Measurements from ENCODE around the gene SLC29A4.
"Not testable (repeated sequence)": the region's sequence is repeated elsewhere in the genome, so short reads cannot be mapped to it uniquely, and the experiment has no call there.

SLC29A4 gene

DNA sequence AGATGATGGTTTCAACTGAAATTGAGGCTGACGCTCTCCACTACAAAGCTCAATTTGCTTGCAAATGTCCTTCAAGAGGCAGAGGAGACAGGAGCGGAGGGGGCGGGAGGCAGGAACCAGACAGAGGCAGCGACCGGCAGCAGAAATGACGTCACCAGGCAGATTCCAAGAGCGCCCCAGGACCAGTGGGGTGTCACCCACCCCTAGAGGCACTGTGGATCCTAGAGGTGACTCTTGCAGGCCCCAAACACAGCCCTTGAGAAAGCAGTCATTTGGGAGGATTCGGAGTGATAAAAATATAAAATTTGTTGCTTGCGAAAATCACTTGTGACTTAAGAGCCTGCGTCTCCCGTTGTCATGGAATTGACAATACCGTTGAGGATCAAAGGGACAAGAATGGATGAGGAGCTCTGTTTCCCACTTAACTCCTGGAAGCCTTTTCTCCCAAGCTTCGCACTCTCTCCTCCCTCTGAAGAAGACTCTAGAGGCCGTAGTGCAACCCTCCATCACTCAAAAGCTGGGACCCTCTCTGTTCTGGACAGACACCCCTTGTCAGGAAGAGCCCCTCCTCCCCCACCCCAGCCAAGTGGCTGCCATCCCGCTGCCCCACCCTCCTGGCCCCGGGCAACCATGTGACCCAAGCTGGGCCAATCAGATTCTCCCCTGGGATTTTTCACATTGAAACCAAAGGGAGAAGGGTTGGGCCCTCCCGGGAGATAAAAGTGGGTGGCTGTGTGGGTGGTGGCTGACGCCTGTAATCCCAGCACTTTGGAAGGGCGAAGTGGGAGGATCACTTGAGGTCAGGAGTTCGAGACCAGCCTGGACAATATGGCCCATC lies 16.3 kb upstream of the SLC29A4 start:
- no peak overlapping the region for H3K4me3 ChIP-seq (ENCODE audit: low read depth, low read length)
- ChIA-PET CTCF (no interaction called here), POLR2A (no interaction called here)
- TF ChIP-seq CTCF (IDR thresholded peaks at IDR 0.05; ENCODE audit: insufficient read depth, low read length, missing control alignments), result no peak
- DNase-seq (ENCODE audit: low read depth, low spot score), result no peak

DNA sequence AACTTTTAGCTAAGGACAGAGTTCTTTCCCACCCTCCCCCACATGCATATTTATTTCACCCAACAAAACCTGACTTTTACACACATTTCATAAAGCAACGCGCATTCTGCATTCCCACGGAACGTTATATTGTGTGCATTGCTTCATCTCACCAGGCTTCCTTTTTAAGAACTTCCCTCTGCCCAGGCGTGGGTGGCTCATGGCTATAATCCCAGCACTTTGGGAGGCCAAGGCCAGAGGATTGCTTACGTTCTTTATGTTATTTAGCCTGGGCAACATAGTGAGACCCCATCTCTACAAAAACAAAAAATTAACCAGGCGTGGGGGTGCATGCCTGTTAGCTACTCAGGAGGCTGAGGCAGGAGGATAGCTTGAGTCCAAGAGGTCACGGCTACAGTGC lies 14.9 kb upstream of the SLC29A4 start:
- DNase-seq (ENCODE audit: low read depth, low spot score); CTCF ChIA-PET; POLR2A ChIA-PET; H3K4me3 ChIP-seq (ENCODE audit: low read depth, low read length): not testable (repeated sequence)

DNA sequence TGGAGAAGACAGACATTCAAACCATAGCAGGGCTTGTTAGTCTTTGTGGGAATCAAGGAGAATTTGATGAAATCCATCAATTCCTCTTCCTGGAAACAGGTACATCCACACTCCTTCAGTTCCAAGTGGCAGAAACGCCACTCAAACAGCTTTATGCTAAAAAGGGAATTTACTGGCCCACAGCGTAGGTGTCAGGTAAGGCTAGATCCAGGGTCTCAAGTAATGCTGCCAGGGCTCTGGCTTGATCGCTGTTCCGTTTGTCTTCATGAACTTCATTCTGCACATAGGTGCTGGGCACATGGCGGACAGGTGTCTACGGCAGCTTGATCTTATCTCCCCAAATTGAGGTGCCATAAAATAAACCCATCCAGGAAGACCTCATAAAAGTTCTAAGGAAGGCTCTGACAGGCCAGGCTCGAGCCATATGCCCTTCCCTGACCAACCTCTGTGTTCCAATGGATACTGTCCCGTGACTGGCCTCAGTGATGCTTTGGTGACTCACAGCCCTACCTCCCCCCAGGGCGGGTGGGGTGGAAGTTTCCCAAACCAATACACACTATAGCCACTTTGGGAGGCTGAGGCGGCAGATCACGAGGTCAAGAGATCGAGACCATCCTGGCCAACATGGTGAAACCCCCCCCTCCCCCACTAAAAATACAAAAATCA lies 12.6 kb upstream of the SLC29A4 start:
- H3K4me3 ChIP-seq (ENCODE audit: low read depth, low read length); CTCF ChIA-PET; DNase-seq (ENCODE audit: low read depth, low spot score); POLR2A ChIA-PET: not testable (repeated sequence)

- no peak for DNase-seq (ENCODE audit: low read depth, low spot score)
- POLR2A ChIA-PET, result no interaction called here
- CTCF ChIA-PET, result interaction anchor here (1.2 kb wide), 1 partner anchor 30 kb away, joined by 4 read pairs; no protein-coding TSS in a partner anchor
- TF ChIP-seq CTCF (IDR thresholded peaks at IDR 0.05; ENCODE audit: insufficient read depth, low read length, missing control alignments), result no peak
- no peak overlapping the region for H3K4me3 ChIP-seq (ENCODE audit: low read depth, low read length)
Measured at GRCh38 chr7:5270788-5271187, 12.0 kb upstream of the SLC29A4 start.

DNA sequence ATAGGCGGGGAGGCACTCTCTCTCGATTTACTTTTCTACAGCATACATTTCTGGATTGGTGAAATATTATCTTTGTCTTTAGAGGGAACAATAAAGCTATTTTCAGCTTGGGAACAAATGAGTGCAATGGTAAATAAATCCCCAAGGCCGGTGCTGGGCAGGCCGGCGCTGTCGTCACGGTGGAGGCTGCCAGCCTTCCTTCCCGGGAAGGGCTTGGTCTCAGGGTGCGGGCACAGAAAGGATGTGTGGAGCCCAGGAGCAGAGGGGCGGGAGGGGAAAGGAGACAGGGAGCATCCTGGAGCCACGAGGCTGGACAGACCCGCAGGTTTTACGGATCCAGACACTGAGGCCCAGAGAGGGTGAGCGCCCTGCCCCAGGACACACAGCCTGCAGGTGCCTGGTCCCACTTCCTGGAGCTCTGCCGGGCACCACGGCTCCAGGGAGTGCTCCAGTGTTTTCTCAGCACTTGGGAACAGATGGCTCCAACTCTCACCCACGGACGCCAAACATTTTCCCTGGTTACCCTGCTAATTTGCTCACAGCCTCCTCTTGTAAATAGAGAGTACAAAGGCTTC lies 8.8 kb upstream of the SLC29A4 start:
- DNase-seq (ENCODE audit: low read depth, low spot score); H3K4me3 ChIP-seq (ENCODE audit: low read depth, low read length); CTCF ChIA-PET; POLR2A ChIA-PET: not testable (repeated sequence)

DNA sequence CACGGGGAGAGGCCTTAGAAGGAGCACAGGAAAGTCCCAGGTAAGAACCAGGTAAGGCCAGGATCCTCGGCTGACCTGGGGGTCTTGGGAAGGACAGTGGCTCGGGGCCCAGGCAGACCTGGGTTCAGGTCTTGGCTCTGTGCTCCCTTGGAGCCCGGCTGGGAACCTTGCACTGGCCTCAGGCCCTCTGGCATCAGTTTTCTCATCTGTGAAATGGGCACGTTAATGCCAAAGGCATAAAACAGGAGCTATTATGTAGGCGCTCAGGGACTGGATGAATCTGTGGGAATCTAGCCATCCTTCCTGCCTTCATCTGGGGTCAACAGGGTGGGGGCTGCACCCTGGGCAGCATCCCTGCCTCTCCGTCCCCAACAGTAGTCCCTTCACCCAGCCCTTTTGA lies 8.3 kb upstream of the SLC29A4 start:
- CTCF ChIA-PET, result no interaction called here
- no peak overlapping the region for H3K4me3 ChIP-seq (ENCODE audit: low read depth, low read length)
- DNase-seq (ENCODE audit: low read depth, low spot score), result no peak
- no peak for TF ChIP-seq CTCF (IDR thresholded peaks at IDR 0.05; ENCODE audit: insufficient read depth, low read length, missing control alignments)
- POLR2A ChIA-PET, result interaction anchor here (1.1 kb wide), 1 partner anchor 24 kb away, joined by 3 read pairs; no protein-coding TSS in a partner anchor

GRCh38 chr7:5274985-5275431 lies 7.7 kb upstream of the SLC29A4 start:
- DNase-seq (ENCODE audit: low read depth, low spot score); H3K4me3 ChIP-seq (ENCODE audit: low read depth, low read length); CTCF ChIA-PET: not testable (repeated sequence)
- POLR2A ChIA-PET, result interaction anchor here (1.1 kb wide), 1 partner anchor 23 kb away, joined by 3 read pairs; no protein-coding TSS in a partner anchor

- POLR2A ChIA-PET, result interaction anchor here (1.1 kb wide), 1 partner anchor 23 kb away, joined by 3 read pairs; no protein-coding TSS in a partner anchor
- H3K4me3 ChIP-seq (ENCODE audit: low read depth, low read length); DNase-seq (ENCODE audit: low read depth, low spot score); CTCF ChIA-PET: not testable (repeated sequence)
Measured at GRCh38 chr7:5275510-5275909, 7.2 kb upstream of the SLC29A4 start.

DNA sequence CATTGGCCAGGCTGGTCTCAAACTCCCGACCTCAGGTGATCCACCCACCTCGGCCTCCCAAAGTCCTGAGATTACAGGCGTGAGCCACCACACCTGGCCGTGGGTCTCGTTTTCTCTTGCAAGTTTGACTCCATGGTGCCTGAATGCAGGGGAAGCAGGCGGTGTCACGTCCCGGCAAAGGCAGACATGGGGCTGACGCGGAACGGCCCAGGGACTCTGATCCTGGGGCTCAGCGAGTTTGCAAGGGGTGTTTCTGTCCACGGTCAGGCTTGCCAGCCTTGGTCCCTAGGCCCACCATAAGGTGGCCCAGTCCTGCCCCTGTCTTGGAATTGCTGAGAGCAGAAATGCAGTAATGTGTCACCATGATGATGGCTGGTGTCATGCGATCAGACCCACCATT lies 6.6 kb upstream of the SLC29A4 start:
- CTCF ChIA-PET; POLR2A ChIA-PET; DNase-seq (ENCODE audit: low read depth, low spot score); H3K4me3 ChIP-seq (ENCODE audit: low read depth, low read length): not testable (repeated sequence)
